Subcutaneous adipose tissue (tissue), 4 donors: ENCODE results near the gene BTBD2. TPM values are rescaled to one million over a fixed set of nuclear protein-coding genes. Genes with fewer than 3 reads are reported as not detected.

Experiments
- total RNA-seq, 4 donors: library from RNA; depleted of rRNA; stranded (reverse); fragments of >200 nt; gene quantifications; one replicate each; pipeline ENCODE4 v1.1.0, GENCODE V29; 2016
- TF ChIP-seq, protein P1 (sequence below): fragments of 450-650 bp; IDR thresholded peaks from one replicate; pipeline ENCODE4 v1.5.1; 2016; ENCODE audit warnings: low read depth, mild to moderate bottlenecking, control low read depth, antibody characterized with exemption, moderate library complexity

BTBD2 gene
- total RNA-seq, 4 donors from 2014 or later = 39.6 to 76.5 (median 54.3) TPM

DNA sequence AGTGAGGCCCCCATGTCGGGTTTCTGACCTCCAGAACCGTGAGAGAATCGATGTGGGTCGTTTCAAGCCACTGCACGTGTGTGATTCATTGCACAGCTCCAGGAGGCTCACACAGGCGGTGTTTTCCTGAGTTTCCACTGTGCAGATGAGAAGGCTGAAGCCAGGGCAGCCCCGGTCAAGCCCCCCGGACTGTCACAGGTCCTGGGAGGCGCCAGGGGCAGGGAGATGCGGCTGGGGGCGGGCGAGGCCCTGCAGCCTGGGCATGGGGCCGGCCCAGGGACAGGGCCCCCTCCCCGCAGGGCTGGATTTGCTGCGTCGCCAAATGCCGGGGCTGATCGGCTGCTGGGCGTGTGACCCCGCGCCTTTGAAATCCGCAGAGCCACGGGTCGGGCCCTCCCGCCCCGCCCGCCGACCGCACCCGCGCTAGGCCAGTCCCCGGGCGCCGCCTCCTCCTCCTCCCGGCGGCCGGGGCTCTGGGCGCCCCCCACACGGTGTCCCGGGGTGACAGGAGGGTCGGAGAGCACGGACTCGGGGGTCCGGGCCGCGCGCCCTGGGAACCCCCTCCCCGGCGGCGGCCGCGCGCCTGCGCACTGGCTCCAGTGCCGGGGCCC is 45.5 kb upstream of the BTBD2 start:
- TF ChIP-seq, protein P1, sequence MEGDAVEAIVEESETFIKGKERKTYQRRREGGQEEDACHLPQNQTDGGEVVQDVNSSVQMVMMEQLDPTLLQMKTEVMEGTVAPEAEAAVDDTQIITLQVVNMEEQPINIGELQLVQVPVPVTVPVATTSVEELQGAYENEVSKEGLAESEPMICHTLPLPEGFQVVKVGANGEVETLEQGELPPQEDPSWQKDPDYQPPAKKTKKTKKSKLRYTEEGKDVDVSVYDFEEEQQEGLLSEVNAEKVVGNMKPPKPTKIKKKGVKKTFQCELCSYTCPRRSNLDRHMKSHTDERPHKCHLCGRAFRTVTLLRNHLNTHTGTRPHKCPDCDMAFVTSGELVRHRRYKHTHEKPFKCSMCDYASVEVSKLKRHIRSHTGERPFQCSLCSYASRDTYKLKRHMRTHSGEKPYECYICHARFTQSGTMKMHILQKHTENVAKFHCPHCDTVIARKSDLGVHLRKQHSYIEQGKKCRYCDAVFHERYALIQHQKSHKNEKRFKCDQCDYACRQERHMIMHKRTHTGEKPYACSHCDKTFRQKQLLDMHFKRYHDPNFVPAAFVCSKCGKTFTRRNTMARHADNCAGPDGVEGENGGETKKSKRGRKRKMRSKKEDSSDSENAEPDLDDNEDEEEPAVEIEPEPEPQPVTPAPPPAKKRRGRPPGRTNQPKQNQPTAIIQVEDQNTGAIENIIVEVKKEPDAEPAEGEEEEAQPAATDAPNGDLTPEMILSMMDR = no peak

DNA sequence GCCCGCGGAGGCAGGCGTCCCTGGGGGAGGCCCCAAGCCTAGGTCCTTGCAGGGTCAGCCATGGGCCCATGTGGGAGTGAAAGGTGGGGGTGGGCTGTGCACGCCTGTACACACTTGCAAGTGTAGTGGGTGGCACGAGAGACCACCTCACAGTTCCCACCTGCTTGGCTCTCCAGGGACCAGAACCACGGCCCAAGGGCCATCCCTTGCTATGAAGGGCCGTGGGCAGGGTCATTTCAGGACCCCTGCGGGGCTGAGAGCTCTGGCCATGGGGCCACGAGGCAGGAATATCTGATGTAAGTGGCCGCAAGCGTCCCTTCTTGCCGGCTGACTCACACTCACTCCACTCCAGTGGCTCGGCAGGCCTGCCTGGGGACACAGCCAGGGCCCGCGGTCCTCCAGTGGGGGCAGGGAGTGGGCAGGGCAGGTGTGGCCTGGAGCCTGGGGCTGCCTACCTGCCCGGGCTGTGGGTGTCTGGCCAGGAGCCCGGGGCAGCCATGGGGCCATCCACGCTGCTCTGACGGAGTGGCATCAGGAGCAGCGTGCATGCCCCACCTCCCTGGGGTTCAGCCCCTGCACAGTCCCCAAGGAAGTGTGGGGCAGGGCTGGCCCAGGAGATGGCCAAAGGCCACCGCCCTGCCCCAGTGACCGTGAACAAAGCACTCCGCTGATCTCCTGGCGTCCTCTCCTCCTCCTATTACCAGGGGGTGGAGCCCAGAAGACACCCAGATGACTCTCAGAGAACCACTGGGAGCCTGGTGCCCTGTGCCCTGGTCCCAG is 44.1 kb upstream of the BTBD2 start:
- TF ChIP-seq, protein P1 = no peak

DNA sequence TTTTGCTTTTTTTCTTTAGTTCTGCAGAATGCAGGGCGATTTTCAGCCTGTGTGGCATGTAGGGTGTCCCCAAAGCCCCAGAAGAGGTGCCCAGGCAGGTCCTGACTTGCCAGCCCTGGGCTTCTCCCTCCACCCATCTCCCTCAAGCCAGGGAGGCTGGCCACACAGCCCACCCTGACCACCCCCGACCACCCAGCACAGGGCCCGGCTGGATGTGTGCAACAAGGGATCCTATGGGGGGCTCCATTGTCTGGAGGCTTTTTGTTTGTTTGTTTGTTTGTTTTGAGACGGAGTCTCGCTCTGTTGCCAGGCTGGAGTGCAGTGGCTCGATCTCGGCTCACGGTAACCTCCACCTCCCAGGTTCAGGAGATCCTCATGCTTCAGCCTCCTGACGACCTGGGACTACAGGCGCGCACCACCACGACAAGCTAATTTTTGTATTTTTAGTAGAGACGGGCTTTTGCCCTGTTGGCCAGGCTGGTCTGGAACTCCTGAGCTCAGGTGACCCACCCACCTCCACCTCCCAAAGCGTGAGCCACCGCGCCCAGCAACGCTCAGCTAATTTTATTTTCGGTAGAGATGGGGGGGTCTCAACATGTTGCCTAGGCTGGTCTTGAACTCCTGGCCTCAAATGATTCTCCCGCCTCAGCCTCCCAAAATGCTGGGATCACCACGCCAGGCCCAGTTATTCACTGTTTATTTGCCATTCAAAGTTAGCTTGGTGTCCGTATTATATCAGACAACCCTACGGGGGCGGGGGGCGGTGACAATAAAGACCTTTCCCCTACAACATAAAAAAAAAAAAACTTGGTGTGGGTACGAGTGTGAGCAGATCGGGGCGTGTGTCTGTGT is 43.3 kb upstream of the BTBD2 start:
- TF ChIP-seq, protein P1 = no peak

DNA sequence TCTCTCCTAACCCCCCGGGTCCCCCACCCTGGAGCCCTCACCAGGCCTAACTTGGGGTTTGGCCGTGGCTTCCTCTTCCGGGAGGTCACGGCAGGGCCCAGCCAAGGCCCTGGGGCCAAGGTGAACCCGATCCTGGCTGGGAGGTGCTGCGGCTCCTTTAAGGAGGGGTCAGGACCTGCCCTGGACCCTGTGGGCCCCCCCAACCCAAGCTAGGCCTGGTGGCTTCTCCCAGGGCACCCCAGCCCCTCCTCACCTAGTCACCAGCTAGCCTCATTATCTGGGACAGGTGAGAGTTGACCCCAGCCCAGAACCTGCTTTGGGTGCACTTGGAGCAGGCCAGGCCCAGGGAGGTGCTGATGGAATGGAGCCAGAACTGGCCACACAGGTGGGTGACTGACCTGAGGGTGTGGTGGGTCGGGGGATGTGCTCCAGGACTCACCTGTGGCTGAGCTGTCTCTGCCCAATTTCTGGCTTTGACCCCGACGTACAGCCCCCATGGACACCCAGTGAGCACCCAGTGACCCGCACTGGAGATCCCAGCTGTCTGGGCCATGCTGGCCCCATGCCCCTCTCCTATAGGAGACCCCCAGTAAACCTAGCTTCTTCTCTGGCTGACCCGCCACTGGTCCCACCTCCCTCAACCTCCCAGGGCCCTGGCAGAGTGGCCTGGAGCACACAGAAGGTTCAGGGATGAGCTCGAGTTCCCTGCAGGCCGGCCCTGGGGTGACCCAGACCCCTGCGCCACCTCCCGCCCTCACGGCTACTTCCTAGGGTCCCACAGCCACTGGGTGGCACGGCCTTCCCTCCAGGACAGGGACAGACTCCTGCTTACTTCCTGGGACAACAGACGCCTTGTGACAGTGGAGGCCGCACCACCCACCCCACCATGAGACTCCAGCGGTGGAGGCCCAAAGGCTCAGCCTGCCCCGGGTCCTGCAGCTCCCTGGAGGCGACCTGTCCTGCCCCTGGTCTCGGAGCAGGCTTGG is 42.3 kb upstream of the BTBD2 start:
- TF ChIP-seq, protein P1 = no peak

DNA sequence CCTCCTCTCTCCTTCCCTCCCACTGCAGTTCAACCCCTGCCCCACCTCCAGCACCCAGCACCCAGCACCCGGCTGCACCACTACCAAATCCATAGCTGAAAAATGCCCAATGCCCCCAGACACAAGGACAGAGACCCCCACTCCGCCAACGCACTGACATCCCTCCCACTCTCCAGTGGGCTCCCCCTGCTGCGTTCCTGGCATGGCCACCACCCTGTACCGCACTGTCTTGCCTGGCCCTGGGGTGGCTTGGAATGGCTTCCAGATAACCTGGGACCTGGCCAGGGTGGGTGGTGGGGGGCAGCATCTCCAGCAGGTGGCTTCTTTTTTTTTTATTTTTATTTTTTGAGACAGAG is 41.3 kb upstream of the BTBD2 start:
- TF ChIP-seq, protein P1 = no peak

DNA sequence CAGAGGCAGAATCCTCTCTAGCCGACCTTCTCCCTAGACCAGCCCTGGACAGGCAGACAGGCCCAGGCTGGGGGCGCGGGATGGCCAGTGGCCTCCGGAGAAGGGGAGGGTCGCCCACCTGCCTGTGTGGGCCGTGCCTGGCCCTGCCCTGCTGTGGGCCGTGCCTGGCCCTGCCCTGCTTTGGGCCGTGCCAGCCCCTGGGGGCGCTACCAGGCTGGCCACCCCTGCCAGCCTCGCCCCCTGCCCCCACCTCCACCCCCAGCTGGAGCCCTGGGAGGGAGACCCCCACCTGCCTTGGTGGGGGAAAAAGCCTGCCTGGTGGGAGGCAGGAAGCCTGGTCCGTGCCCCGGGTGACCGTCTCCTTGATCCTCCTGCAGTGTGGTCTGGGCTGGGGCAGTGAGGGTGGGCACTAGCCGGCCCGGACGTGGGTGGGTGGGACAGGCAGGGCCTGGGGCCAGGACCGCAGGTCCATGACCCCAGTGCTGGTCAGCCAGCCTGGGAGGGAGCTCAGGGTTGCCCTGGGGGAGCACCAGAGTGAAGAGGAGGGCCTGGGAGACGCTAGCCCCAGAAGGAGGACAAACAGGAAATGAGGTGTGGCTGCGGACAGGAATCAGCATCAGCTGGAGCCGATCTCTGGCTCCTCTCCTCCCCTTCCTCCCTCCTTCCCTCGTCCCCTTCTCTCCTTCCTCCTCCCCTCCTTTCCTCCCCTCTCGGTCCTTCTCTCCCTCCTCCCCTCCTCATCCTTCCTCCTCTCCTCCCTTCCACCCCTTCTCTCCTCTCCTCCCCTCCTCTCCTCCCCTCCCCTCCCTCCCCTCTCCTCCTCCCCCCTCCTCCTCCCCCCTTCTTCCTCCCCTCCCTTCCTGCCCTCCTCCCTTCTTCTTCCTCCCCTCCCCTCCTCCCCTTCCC is 40.7 kb upstream of the BTBD2 start:
- TF ChIP-seq, protein P1 = no peak
